Gastroesophageal sphincter (tissue), 3 donors: ENCODE measurements around the gene FN3K.

Experiments
- CTCF ChIP-seq, 4 experiments: fragments of 200-600 bp in 2 of 4; fragments of 450-650 bp in 2 of 4; sonication (generic) in 1 of 4; IDR thresholded peaks; one replicate each; pipeline ENCODE4 v1.5.1; 2017 to 2019; ENCODE audit warnings: antibody characterized with exemption in 4 of 4, mild to moderate bottlenecking in 2 of 4, moderate library complexity in 2 of 4
- POLR2A ChIP-seq, 2 donors: fragments of 450-650 bp; IDR thresholded peaks; one replicate each; pipeline ENCODE4 v1.6.1; 2017; ENCODE audit warnings: antibody characterized with exemption in 2 of 2, mild to moderate bottlenecking in 2 of 2, moderate library complexity in 1 of 2

GRCh38 chr17:82797061-82797460 is 61.6 kb downstream of the FN3K start:
- no peak for TF ChIP-seq POLR2A (IDR thresholded peaks at IDR 0.05)
- no peak for TF ChIP-seq CTCF (IDR thresholded peaks at IDR 0.05)
